ENCODE results near the gene PCDHGA5.
A peak's percentile ranks its signal among the peaks of the same experiment; 100 is the strongest.
"Not testable (repeated sequence)": the region's sequence is repeated elsewhere in the genome, so short reads cannot be mapped to it uniquely, and the experiment has no call there.

The PCDHGA5 gene

DNA sequence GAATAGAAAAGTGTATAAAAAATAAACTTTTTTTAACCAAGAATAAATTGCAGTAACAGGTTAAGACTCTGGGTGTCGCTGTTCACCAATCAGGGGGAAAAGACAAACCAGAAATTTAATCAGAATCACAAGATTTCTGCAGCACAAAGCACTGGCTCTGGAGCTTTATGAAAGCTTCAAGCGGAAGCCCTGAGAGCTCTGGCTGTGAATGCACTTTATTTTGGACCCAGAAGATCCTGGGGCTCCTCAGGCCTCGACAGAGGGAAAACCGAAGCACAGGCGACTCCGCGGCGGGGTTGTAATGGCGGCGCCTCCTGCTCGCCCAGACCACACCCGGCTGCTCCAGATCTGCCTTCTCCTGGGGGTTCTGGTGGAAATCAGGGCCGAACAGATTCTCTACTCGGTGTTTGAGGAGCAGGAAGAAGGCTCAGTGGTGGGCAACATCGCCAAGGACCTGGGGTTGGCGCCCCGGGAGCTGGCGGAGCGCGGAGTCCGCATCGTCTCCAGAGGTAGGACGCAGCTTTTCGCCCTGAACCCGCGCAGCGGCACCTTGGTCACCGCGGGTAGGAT, 9.0 kb upstream of the PCDHGA5 start, which contains the start of gene PCDHGA4:
Gene PCDHGA4, plus strand, starts transcription at position 122 of the 570 bp plus-strand sequence. Its CDS starts 87 bp downstream, at position 209.
- DNase-seq = no peak

DNA sequence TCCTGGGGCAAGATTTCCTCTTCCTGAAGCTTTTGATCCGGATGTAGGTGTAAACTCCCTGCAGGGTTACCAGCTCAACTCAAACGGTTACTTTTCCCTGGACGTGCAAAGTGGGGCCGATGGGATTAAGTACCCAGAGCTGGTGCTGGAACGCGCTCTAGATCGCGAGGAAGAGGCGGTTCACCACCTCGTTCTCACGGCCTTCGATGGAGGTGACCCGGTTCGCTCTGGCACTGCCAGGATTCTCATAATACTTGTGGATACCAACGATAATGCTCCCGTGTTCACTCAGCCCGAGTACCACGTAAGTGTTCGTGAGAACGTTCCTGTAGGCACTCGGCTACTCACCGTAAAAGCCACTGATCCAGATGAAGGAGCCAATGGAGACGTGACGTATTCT, 8.3 kb upstream of the PCDHGA5 start:
- DNase-seq = no peak

DNA sequence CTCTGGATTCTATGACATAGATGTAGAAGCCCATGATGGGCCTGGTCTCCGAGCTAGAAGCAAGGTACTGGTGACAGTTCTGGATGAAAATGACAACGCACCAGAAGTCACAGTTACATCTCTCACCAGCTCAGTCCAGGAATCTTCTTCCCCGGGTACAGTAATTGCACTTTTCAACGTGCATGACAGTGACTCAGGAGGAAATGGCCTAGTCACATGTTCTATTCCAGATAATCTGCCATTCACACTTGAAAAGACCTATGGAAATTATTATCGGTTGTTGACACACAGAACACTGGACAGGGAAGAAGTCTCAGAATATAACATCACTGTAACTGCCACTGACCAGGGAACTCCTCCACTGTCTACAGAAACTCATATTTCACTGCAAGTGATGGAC, 7.8 kb upstream of the PCDHGA5 start:
- DNase-seq = no peak

DNA sequence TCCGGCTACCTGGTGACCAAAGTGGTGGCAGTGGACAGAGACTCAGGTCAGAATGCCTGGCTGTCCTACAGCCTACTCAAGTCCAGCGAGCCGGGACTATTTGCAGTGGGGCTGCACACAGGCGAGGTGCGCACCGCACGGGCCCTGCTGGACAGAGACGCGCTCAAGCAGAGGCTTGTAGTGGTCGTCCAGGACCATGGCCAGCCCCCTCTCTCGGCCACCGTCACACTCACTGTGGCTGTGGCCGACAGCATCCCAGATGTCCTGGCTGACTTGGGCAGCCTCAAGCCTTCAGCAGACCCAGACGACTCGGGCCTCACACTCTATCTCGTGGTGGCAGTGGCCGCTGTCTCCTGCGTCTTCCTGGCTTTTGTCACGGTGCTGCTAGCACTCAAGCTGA, 7.0 kb upstream of the PCDHGA5 start:
- no peak for DNase-seq

DNA sequence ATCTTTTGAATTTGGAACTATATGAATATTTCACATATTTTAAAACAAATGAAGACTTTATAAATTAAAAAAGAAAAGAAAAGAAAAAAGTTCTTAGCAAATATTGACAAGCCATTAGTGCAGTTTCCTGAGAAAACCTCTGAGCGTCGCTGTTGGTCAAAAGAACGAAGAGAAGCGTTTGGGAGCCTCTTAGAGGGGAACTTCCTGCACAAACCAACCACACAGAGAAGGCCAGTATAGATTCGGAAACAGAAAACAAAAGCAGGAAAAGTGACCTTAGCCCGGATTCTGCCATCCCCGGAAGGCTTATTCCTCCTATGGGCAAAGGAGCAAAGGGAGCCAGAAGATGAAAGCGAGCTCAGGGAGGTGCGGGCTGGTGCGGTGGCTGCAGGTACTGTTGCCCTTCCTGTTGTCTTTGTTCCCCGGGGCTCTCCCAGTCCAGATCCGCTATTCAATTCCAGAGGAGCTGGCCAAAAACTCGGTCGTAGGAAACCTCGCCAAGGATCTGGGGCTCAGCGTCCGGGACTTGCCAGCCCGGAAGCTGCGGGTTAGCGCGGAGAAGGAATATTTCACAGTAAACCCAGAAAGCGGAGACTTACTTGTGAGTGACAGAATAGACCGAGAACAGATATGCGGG, 4.1 kb upstream of the PCDHGA5 start, which contains the start of gene PCDHGB2:
Gene PCDHGB2, plus strand, starts transcription at position 205 of the 637 bp plus-strand sequence. Its CDS starts 142 bp downstream, at position 347.
- DNase-seq = no peak

DNA sequence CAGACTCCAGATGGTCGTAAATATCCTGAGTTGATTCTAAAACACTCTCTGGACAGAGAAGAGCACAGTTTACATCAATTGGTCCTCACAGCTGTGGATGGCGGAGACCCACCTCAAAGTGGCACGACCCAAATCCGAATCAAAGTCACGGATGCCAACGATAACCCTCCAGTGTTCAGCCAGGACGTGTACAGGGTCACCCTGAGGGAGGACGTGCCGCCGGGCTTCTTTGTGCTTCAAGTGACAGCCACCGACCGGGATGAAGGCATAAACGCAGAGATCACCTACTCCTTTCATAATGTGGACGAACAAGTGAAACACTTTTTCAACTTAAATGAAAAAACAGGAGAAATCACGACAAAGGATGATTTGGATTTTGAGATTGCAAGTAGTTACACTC, 3.3 kb upstream of the PCDHGA5 start:
- no peak for DNase-seq

DNA sequence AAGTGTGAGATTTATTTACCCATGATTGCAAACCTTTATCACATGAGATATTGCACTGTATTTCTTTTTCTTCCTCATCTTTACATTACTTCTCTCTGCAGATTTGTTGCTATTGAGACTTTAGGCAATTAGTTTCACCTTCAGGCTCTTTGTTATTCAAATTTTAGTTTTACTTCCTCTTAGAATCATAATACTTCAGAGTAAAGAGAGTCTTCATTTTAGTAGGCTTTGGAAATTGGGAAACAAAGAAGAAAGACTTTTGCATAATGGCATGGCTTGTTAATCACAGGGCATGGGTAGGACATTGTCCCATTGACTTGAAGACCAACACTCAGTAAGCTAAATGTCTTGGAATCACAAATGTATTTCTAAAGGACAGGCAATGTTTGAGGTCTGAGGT, 1.2 kb upstream of the PCDHGA5 start:
- no peak for DNase-seq

DNA sequence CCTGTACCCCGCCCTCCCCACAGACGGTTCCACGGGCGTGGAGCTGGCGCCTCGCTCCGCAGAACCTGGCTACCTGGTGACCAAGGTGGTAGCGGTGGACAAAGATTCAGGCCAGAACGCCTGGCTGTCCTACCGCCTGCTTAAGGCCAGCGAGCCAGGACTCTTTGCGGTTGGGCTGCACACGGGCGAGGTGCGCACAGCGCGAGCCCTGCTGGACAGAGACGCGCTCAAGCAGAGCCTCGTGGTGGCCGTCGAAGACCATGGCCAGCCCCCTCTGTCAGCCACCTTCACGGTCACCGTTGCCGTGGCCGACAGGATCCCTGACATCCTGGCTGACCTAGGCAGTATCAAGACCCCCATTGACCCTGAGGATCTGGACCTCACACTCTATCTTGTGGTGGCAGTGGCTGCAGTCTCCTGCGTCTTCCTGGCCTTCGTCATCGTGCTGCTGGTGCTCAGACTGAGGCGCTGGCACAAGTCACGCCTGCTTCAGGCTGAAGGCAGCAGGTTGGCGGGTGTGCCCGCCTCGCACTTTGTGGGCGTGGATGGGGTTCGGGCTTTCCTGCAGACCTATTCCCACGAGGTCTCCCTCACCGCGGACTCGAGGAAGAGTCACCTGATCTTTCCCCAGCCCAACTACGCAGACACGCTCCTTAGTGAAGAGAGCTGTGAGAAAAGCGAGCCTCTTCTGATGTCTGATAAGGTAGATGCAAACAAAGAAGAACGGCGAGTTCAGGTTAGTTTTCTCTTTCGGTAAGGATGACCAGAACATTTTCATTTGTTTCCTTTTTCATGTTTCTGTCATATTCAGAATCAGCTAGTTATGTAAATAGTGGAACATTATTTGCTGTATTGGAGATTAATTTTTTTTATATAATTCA, 2.3 kb downstream of the PCDHGA5 start:
- no peak for DNase-seq

DNA sequence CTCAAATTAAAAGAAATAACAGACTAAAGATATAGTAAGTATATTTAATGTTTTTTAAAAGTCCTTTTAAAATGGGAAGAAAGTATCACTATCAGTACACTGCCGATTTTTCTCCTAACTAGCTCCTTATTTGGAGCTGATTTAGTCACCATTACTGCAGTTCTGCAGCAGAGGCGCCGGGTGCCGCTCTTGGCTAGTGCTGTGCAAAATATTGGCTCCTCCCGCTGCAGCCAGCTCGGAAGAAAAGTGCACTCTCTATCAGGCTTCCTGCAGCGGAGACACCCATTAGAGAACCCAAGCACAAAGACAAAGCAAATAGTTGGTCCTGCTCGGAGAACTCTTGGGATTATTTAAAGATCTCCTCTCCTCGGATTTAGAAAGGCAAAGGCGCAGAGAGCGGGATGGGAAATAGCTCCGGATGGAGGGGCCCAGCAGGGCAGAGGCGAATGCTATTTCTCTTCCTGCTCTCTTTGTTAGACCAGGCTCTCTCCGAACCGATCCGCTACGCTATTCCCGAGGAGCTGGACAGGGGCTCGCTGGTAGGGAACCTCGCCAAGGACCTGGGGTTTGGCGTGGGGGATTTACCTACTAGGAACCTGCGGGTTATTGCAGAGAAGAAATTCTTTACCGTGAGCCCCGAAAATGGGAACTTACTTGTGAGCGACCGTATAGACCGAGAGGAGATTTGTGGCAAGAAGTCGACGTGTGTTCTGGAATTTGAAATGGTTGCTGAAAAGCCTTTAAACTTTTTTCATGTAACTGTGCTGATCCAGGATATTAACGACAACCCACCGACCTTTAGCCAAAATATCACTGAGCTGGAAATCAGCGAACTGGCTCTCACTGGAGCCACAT, 6.3 kb downstream of the PCDHGA5 start, which contains the start of gene PCDHGB3:
Gene PCDHGB3, plus strand, starts transcription at position 249 of the 855 bp plus-strand sequence. Its CDS starts 153 bp downstream, at position 402.
- peak; percentile 33 for DNase-seq

DNA sequence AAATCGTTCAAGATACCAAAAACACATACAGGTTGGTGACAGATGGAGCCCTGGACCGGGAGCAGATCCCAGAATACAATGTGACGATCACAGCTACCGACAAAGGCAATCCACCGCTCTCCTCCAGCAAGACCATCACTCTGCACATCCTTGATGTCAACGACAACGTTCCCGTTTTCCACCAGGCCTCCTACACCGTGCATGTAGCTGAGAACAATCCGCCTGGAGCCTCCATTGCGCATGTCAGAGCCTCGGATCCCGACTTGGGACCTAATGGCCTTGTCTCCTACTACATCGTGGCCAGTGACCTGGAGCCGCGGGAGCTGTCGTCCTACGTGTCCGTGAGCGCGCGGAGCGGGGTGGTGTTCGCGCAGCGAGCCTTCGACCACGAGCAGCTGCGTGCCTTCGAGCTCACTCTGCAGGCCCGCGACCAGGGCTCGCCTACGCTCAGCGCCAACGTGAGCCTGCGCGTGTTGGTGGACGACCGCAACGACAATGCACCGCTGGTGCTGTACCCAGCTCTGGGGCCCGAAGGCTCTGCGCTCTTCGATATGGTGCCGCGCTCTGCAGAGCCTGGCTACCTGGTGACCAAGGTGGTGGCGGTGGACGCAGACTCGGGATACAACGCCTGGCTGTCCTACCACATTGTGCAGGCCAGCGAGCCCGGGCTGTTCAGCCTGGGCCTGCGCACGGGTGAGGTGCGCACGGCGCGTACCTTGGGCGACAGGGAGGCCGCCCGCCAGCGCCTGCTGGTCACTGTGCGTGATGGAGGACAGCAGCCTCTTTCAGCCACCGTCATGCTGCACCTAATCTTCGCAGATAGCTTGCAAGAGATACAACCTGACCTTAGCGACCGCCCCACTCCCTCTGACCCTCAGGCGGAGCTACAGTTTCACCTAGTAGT, 7.9 kb downstream of the PCDHGA5 start:
- no peak for DNase-seq

DNA sequence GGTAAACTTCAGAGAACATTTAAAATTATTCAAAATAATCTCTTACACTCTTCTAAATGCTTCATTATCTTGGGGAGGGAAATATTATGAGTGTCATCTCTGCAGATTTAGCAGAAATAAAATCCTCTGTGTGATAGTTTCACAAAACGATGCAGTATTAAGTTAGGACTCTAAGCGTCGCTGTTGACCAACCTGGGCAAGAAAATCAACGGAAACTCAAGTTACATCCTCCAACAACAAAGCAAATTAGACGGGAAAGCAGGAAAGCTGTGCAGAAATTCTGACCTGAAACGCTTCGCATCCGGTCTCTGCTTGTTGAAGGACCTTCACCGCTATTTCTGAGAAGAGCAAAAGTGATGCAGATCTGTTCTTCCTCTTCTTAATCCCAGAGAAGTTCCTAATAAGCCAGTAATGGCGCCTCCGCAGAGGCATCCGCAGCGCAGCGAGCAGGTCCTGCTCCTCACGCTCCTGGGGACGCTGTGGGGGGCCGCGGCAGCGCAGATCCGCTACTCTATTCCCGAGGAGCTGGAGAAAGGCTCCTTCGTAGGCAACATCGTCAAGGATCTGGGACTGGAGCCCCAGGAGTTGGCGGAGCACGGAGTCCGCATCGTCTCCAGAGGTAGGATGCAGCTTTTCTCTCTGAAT, 9.8 kb downstream of the PCDHGA5 start, which contains the start of gene PCDHGA6:
Gene PCDHGA6, plus strand, starts transcription at position 219 of the 645 bp plus-strand sequence. Its CDS starts 193 bp downstream, at position 412.
- DNase-seq = no peak

DNA sequence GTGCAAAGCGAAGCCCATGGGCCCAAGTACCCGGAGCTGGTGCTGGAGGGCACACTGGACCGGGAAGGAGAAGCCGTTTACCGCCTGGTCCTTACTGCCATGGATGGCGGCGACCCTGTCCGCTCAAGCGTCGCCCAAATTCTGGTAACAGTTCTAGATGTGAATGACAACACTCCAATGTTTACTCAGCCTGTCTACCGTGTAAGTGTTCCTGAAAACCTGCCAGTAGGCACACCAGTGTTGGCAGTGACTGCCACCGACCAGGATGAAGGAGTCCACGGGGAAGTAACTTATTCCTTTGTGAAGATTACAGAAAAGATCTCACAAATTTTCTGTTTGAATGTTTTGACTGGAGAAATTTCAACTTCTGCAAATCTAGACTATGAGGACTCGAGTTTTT, 10.7 kb downstream of the PCDHGA5 start:
- DNase-seq = no peak

DNA sequence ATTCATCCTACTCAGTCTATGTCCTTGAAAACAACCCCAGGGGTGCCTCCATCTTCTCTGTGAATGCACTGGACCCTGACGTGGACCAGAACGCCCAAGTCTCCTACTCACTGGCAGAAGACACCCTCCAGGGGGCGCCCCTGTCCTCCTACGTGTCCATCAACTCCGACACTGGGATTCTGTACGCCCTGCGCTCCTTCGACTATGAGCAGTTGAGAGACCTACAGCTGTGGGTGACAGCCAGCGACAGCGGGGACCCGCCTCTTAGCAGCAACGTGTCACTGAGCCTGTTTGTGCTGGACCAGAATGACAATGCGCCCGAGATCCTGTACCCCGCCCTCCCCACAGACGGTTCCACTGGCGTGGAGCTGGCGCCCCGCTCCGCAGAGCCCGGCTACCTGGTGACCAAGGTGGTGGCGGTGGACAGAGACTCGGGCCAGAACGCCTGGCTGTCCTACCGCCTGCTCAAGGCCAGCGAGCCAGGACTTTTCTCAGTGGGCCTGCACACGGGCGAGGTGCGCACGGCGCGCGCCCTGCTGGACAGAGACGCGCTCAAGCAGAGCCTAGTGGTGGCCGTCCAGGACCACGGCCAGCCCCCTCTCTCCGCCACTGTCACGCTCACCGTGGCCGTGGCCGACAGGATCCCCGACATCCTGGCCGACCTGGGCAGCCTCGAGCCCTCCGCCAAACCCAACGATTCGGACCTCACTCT, 11.6 kb downstream of the PCDHGA5 start:
- not testable (repeated sequence) for DNase-seq

DNA sequence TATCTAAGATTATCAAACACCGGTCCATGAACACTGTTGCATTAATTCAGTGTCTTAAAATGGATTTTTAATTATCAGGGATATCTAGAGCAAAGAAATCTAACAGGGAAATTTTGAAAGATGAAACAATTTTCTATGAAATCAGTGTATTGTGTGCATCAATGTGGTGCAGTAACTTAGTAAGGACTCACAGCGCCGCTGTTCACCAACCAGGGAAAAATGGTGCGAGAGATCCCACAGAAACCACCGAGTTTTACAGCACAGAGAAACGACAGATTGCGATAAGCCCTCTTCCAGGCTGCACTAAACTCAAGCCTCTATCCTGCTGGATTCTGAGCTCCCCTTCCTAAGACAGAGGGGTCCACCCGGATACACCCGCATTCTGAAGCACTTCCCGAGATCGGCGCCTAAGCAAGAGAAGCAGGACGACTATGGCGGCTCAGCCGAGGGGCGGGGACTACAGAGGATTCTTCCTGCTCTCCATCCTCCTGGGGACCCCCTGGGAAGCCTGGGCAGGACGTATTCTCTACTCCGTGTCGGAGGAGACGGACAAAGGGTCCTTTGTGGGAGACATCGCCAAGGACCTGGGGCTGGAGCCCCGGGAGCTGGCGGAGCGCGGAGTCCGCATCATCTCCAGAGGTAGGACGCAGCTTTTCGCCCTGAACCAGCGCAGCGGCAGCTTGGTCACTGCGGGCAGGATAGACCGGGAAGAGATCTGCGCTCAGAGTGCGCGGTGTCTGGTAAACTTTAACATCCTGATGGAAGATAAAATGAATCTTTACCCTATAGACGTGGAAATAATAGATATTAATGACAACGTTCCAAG, 18.7 kb downstream of the PCDHGA5 start, which contains the start of gene PCDHGA7:
Gene PCDHGA7, plus strand, starts transcription at position 274 of the 826 bp plus-strand sequence. Its CDS starts 158 bp downstream, at position 432.
- DNase-seq = no peak

DNA sequence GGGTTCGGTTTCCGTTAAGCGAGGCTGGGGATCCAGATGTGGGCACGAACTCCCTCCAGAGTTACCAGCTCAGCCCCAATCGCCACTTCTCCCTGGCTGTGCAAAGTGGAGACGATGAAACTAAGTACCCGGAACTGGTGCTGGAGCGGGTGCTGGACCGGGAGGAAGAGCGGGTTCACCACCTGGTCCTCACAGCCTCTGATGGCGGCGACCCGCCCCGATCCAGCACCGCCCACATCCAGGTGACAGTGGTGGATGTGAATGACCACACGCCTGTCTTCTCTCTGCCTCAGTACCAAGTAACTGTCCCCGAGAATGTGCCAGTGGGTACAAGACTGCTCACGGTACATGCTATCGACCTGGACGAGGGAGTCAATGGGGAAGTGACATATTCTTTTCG, 19.4 kb downstream of the PCDHGA5 start:
- no peak for DNase-seq

DNA sequence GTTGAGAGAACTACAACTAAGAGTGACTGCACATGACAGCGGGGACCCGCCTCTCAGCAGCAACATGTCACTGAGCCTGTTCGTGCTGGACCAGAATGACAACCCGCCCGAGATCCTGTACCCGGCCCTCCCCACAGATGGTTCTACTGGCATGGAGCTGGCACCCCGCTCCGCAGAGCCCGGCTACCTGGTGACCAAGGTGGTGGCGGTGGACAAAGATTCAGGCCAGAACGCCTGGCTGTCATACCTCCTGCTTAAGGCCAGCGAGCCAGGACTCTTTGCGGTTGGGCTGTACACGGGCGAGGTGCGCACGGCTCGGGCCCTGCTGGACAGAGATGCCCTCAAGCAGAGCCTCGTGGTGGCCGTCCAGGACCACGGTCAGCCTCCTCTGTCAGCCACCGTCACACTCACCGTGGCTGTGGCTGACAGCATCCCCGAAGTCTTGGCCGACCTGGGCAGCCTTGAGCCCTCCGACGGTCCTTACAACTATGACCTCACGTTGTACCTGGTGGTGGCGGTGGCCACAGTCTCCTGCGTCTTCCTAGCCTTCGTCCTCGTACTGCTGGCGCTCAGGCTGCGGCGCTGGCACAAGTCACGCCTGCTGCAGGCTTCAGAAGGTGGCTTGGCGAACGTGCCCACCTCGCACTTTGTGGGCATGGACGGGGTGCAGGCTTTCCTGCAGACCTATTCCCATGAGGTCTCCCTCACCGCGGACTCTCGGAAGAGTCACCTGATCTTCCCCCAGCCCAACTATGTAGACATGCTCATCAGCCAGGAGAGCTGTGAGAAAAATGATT, 20.7 kb downstream of the PCDHGA5 start:
- no peak for DNase-seq

DNA sequence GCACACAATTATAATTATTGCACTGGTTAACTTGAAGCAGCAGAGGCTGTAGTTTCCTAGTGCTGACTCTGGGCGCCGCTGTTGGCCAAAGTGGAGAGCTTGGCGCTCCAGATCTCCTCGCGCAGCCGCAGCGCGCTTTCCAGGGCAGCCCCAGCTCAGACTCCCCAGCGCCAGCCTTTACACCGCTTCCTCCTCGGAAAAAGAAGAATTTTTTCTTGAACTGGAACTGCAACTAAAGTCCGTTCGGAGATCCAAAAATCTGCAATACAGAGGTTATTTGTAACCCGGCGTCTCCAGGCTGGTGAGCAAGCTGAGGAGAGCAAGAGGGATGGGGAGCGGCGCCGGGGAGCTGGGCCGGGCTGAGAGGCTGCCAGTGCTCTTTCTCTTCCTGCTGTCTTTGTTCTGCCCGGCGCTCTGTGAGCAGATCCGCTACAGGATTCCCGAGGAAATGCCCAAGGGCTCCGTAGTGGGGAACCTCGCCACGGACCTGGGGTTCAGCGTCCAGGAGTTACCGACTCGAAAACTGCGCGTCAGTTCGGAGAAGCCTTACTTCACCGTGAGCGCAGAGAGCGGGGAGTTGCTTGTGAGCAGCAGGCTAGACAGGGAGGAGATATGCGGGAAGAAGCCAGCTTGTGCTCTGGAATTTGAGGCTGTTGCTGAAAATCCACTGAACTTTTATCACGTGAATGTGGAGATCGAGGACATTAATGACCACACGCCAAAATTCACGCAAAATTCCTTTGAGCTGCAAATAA, 23.8 kb downstream of the PCDHGA5 start, which contains the start of gene PCDHGB4:
Gene PCDHGB4, plus strand, starts transcription at position 142 of the 755 bp plus-strand sequence. Its CDS starts 187 bp downstream, at position 329.
- not testable (repeated sequence) for DNase-seq
